Measurements from ENCODE around the gene TAF3.

Gene TAF3

GRCh38 chr10:8049865-8050555, 231.7 kb downstream of the TAF3 start:
- Histone ChIP-seq H3K27me3 (ENCODE audit: insufficient read depth, low read length) (peaks cover 28% of the 10 kb centered on the region), H3K79me1 (ENCODE audit: low read length) (peaks cover 56% of the 10 kb centered on the region), H3K18ac (ENCODE audit: low read length) (peak overlapping the region; percentile 81), H3K23ac (ENCODE audit: low read length) (no peak overlapping the region), H2BK5ac (ENCODE audit: low read depth, low read length, poor library complexity) (peak overlapping the region; percentile 92), H2AFZ (ENCODE audit: insufficient read depth, low read length, poor library complexity) (peak overlapping the region; percentile 32), H3K9me3 (ENCODE audit: insufficient read depth, low read depth, low read length) (no peaks in the 10 kb centered on the region), H3K4me2 (ENCODE audit: low read length) (peak overlapping the region; percentile 91), H2BK12ac (ENCODE audit: low read length) (no peak overlapping the region), H2BK120ac (ENCODE audit: insufficient read depth, low read length, poor library complexity) (peak overlapping the region; percentile 94), H4K91ac (ENCODE audit: low read depth, low read length) (peak overlapping the region; percentile 99), H4K12ac (ENCODE audit: low read depth, low read length) (peak overlapping the region; percentile 70), H3K36me3 (ENCODE audit: control insufficient read depth in 1 of 2, insufficient read depth in 2 of 2, low read length in 2 of 2) (no peaks in the 10 kb centered on the region), H3K14ac (ENCODE audit: low read length) (peak overlapping the region; percentile 88), H3K79me2 (ENCODE audit: control insufficient read depth, insufficient read depth, low read length, poor library complexity) (peaks cover 39% of the 10 kb centered on the region), H3K4ac (ENCODE audit: low read depth, low read length) (peak overlapping the region; percentile 96), H4K8ac (ENCODE audit: low read depth, low read length) (peak overlapping the region; percentile 86), H3K4me3 (ENCODE audit: low read depth, low read length) (peak overlapping the region; percentile 84), H3K27ac (ENCODE audit: low read depth, low read length) (peak overlapping the region; percentile 96), H3K4me1 (ENCODE audit: control insufficient read depth in 1 of 2, insufficient read depth in 2 of 2, low read length in 2 of 2) (peaks cover 19 to 29% of the 10 kb centered on the region in 2 experiments), H2AK5ac (ENCODE audit: low read length) (peak overlapping the region; percentile 57), H3K9ac (ENCODE audit: low read length) (peak overlapping the region; percentile 89)
- DNase-seq = peak in 1 of 2 donors; percentile 42
- no CpG with 5 or more reads among the region's 68 CpGs for WGBS (ENCODE audit: extremely low coverage, insufficient coverage, insufficient read length)

- Histone ChIP-seq H3K9me3 (ENCODE audit: insufficient read depth, low read depth, low read length) (no peaks in the 10 kb centered on the region), H3K79me2 (ENCODE audit: control insufficient read depth, insufficient read depth, low read length, poor library complexity) (peaks cover 45% of the 10 kb centered on the region), H4K91ac (ENCODE audit: low read depth, low read length) (peak overlapping the region; percentile 99), H2BK12ac (ENCODE audit: low read length) (no peak overlapping the region), H3K27me3 (ENCODE audit: insufficient read depth, low read length) (peaks cover 24% of the 10 kb centered on the region), H2BK120ac (ENCODE audit: insufficient read depth, low read length, poor library complexity) (peak overlapping the region; percentile 94), H3K27ac (ENCODE audit: low read depth, low read length) (peak overlapping the region; percentile 96), H3K14ac (ENCODE audit: low read length) (peak overlapping the region; percentile 88), H3K9ac (ENCODE audit: low read length) (peak overlapping the region; percentile 89), H3K36me3 (ENCODE audit: control insufficient read depth in 1 of 2, insufficient read depth in 2 of 2, low read length in 2 of 2) (peaks cover 2 to 3% of the 10 kb centered on the region in 2 experiments), H2BK5ac (ENCODE audit: low read depth, low read length, poor library complexity) (peak overlapping the region; percentile 92), H3K4me3 (ENCODE audit: low read depth, low read length) (peak overlapping the region; percentile 84), H2AFZ (ENCODE audit: insufficient read depth, low read length, poor library complexity) (peak overlapping the region; percentile 32), H4K8ac (ENCODE audit: low read depth, low read length) (peak overlapping the region; percentile 86), H3K23ac (ENCODE audit: low read length) (no peak overlapping the region), H4K12ac (ENCODE audit: low read depth, low read length) (peak overlapping the region; percentile 70), H3K4me2 (ENCODE audit: low read length) (peak overlapping the region; percentile 91), H2AK5ac (ENCODE audit: low read length) (no peak overlapping the region), H3K18ac (ENCODE audit: low read length) (peak overlapping the region; percentile 81), H3K4ac (ENCODE audit: low read depth, low read length) (peak overlapping the region; percentile 96), H3K79me1 (ENCODE audit: low read length) (peaks cover 59% of the 10 kb centered on the region), H3K4me1 (ENCODE audit: control insufficient read depth in 1 of 2, insufficient read depth in 2 of 2, low read length in 2 of 2) (peaks cover 16 to 24% of the 10 kb centered on the region in 2 experiments)
- no CpG with 5 or more reads among the region's 60 CpGs for WGBS (ENCODE audit: extremely low coverage, insufficient coverage, insufficient read length)
- DNase-seq = peak; percentile 77 to 82
These were observed 232.3 kb downstream of the TAF3 start for GRCh38 chr10:8050556-8051108.

GRCh38 chr10:8051109-8051821, 233.0 kb downstream of the TAF3 start:
- peak; percentile 56 to 66 for DNase-seq
- Histone ChIP-seq H3K79me1 (ENCODE audit: low read length) (peaks cover 65% of the 10 kb centered on the region), H3K23ac (ENCODE audit: low read length) (no peak overlapping the region), H3K4me3 (ENCODE audit: low read depth, low read length) (peak overlapping the region; percentile 84), H3K4ac (ENCODE audit: low read depth, low read length) (peak overlapping the region; percentile 99), H3K9me3 (ENCODE audit: insufficient read depth, low read depth, low read length) (no peaks in the 10 kb centered on the region), H4K12ac (ENCODE audit: low read depth, low read length) (peak overlapping the region; percentile 88), H2BK120ac (ENCODE audit: insufficient read depth, low read length, poor library complexity) (peak overlapping the region; percentile 94), H3K36me3 (ENCODE audit: control insufficient read depth in 1 of 2, insufficient read depth in 2 of 2, low read length in 2 of 2) (peaks cover 3 to 9% of the 10 kb centered on the region in 2 experiments), H4K8ac (ENCODE audit: low read depth, low read length) (peak overlapping the region; percentile 98), H3K27ac (ENCODE audit: low read depth, low read length) (peak overlapping the region; percentile 96), H3K4me2 (ENCODE audit: low read length) (peak overlapping the region; percentile 91), H3K18ac (ENCODE audit: low read length) (peak overlapping the region; percentile 96), H3K4me1 (ENCODE audit: control insufficient read depth in 1 of 2, insufficient read depth in 2 of 2, low read length in 2 of 2) (peaks cover 14 to 21% of the 10 kb centered on the region in 2 experiments), H2AK5ac (ENCODE audit: low read length) (peak overlapping the region; percentile 56), H3K14ac (ENCODE audit: low read length) (peak overlapping the region; percentile 95), H3K9ac (ENCODE audit: low read length) (peak overlapping the region; percentile 89), H2BK5ac (ENCODE audit: low read depth, low read length, poor library complexity) (peak overlapping the region; percentile 99), H2AFZ (ENCODE audit: insufficient read depth, low read length, poor library complexity) (peak overlapping the region; percentile 89), H3K27me3 (ENCODE audit: insufficient read depth, low read length) (peaks cover 20% of the 10 kb centered on the region), H4K91ac (ENCODE audit: low read depth, low read length) (peak overlapping the region; percentile 99), H3K79me2 (ENCODE audit: control insufficient read depth, insufficient read depth, low read length, poor library complexity) (peaks cover 51% of the 10 kb centered on the region), H2BK12ac (ENCODE audit: low read length) (peak overlapping the region; percentile 92)
- WGBS (ENCODE audit: extremely low coverage, insufficient coverage, insufficient read length) = no CpG with 5 or more reads among the region's 52 CpGs

DNA sequence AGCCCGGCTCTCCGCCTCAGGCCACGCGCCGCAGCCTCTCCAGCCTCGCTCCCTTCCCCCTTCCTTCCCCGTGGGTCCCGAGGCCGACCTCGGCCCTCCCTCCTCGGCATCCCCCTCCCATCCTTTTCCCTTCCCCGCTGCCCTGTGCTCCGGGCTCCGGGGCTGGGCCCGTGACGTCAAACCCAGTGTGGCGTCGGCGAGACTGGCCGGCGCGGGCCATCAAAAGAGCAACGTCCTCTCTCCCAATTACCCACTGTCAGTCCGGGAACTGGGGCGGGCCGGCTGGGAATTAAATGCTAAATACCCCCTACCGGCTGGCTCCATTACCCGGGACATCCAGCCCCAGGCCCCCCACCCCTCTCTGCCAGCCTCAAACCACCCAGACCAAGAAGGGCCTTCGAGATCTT, 233.5 kb downstream of the TAF3 start:
- Histone ChIP-seq H2BK12ac (ENCODE audit: low read length) (peak overlapping the region; percentile 85), H3K36me3 (ENCODE audit: control insufficient read depth in 1 of 2, insufficient read depth in 2 of 2, low read length in 2 of 2) (peaks cover 5 to 9% of the 10 kb centered on the region in 2 experiments), H3K4me3 (ENCODE audit: low read depth, low read length) (peak overlapping the region; percentile 84), H3K4me2 (ENCODE audit: low read length) (peak overlapping the region; percentile 91), H2AK5ac (ENCODE audit: low read length) (peak overlapping the region; percentile 67), H2BK120ac (ENCODE audit: insufficient read depth, low read length, poor library complexity) (peak overlapping the region; percentile 89), H3K9me3 (ENCODE audit: insufficient read depth, low read depth, low read length) (no peaks in the 10 kb centered on the region), H3K9ac (ENCODE audit: low read length) (peak overlapping the region; percentile 89), H3K27ac (ENCODE audit: low read depth, low read length) (peak overlapping the region; percentile 96), H3K14ac (ENCODE audit: low read length) (peak overlapping the region; percentile 84), H4K12ac (ENCODE audit: low read depth, low read length) (peak overlapping the region; percentile 76), H3K18ac (ENCODE audit: low read length) (peak overlapping the region; percentile 96), H4K8ac (ENCODE audit: low read depth, low read length) (peak overlapping the region; percentile 98), H3K23ac (ENCODE audit: low read length) (no peak overlapping the region), H3K4ac (ENCODE audit: low read depth, low read length) (peak overlapping the region; percentile 99), H3K79me2 (ENCODE audit: control insufficient read depth, insufficient read depth, low read length, poor library complexity) (peaks cover 57% of the 10 kb centered on the region), H3K79me1 (ENCODE audit: low read length) (peaks cover 71% of the 10 kb centered on the region), H2BK5ac (ENCODE audit: low read depth, low read length, poor library complexity) (peak overlapping the region; percentile 99), H2AFZ (ENCODE audit: insufficient read depth, low read length, poor library complexity) (peak overlapping the region; percentile 66), H3K4me1 (ENCODE audit: control insufficient read depth in 1 of 2, insufficient read depth in 2 of 2, low read length in 2 of 2) (peaks cover 13 to 17% of the 10 kb centered on the region in 2 experiments), H4K91ac (ENCODE audit: low read depth, low read length) (peak overlapping the region; percentile 99), H3K27me3 (ENCODE audit: insufficient read depth, low read length) (peaks cover 17% of the 10 kb centered on the region)
- peak; percentile 65 to 68 for DNase-seq
- no CpG with 5 or more reads among the region's 29 CpGs for WGBS (ENCODE audit: extremely low coverage, insufficient coverage, insufficient read length)
